Upper lobe of left lung (tissue), 6 donors: ENCODE data around the gene SRSF8. TPM values are rescaled to one million over a fixed set of nuclear protein-coding genes. Genes with fewer than 3 reads are reported as not detected.

Experiments used
- ATAC-seq, 2 donors: fragments of 200-7000 bp; cut with Tn5 transposase; one replicate each; pipeline ENCODE4 v1.9.1; 2022; ENCODE audit warnings: mild to moderate bottlenecking in 2 of 2, moderate library complexity in 2 of 2; ENCODE audit not compliant: low FRiP score in 2 of 2
- DNase-seq, 2 donors: peaks; one replicate each; pipeline ENCODE4 v3.0.0-alpha.2; 2019 to 2020
- H3K27ac ChIP-seq, 4 donors: fragments of 200-600 bp; sonication (generic); one replicate each; pipeline ENCODE4 v1.5.1; 2016 to 2019
- H3K27me3 ChIP-seq, 4 donors: fragments of 200-600 bp; sonication (generic); one replicate each; pipeline ENCODE4 v1.5.1; 2017 to 2019
- H3K36me3 ChIP-seq, 4 donors: fragments of 200-600 bp; sonication (generic); one replicate each; pipeline ENCODE4 v1.5.1; 2016 to 2019
- H3K4me1 ChIP-seq, 4 donors: fragments of 200-600 bp; sonication (generic); one replicate each; pipeline ENCODE4 v1.5.1; 2018 to 2019
- H3K4me3 ChIP-seq, 4 donors: fragments of 200-600 bp; sonication (generic); one replicate each; pipeline ENCODE4 v1.5.1; 2017 to 2019; ENCODE audit warnings: mild to moderate bottlenecking in 2 of 4, moderate library complexity in 1 of 4
- H3K9me3 ChIP-seq, 4 donors: fragments of 200-600 bp; sonication (generic); one replicate each; pipeline ENCODE4 v1.5.1; 2018 to 2019
- EP300 ChIP-seq, 4 donors: sonication (generic); formaldehyde crosslinking; IDR thresholded peaks; one replicate each; pipeline ENCODE4 v1.5.1; 2017; ENCODE audit warnings: antibody characterized with exemption in 4 of 4, control low read depth in 2 of 4
- POLR2A ChIP-seq, 4 donors: fragments of 450-650 bp; IDR thresholded peaks; one replicate each; pipeline ENCODE4 v1.5.1; 2016 to 2017; ENCODE audit warnings: antibody characterized with exemption in 4 of 4, mild to moderate bottlenecking in 2 of 4
- POLR2AphosphoS5 ChIP-seq, 2 donors: sonication (generic); formaldehyde crosslinking; IDR thresholded peaks; one replicate each; pipeline ENCODE4 v1.5.1; 2017; ENCODE audit warnings: antibody characterized with exemption in 2 of 2
- WGBS, 2 donors: methylation state at CpG; one replicate each; pipeline ENCODE4 v1.1.5; 2017 to 2018; 5-methylcytosine and 5-hydroxymethylcytosine counted together
- total RNA-seq, 6 donors: library from RNA; depleted of rRNA in 4 of 6; stranded (reverse); fragments of >200 nt in 4 of 6; gene quantifications; one replicate each; pipeline versions ENCODE4 v1.1.0 to v1.2.1, GENCODE V29; 2016 to 2021
- TF ChIP-seq, protein P1 (sequence below), 6 experiments: fragments of 450-650 bp in 4 of 6; fragments of 200-600 bp in 2 of 6; sonication (generic) in 2 of 6; IDR thresholded peaks; one replicate each; pipeline ENCODE4 v1.5.1; 2016 to 2019; ENCODE audit warnings: antibody characterized with exemption in 6 of 6
- donor health status: DM: no; HTN: no; CAD: no; lungs with moderate emphysema.
- donor health status: DM: no; HTN: yes; CAD: no; lungs with severe emphysema.

The SRSF8 gene
- total RNA-seq, 6 donors from 2014 or later, result 16.8 to 42.9 (median 35.7) TPM

DNA sequence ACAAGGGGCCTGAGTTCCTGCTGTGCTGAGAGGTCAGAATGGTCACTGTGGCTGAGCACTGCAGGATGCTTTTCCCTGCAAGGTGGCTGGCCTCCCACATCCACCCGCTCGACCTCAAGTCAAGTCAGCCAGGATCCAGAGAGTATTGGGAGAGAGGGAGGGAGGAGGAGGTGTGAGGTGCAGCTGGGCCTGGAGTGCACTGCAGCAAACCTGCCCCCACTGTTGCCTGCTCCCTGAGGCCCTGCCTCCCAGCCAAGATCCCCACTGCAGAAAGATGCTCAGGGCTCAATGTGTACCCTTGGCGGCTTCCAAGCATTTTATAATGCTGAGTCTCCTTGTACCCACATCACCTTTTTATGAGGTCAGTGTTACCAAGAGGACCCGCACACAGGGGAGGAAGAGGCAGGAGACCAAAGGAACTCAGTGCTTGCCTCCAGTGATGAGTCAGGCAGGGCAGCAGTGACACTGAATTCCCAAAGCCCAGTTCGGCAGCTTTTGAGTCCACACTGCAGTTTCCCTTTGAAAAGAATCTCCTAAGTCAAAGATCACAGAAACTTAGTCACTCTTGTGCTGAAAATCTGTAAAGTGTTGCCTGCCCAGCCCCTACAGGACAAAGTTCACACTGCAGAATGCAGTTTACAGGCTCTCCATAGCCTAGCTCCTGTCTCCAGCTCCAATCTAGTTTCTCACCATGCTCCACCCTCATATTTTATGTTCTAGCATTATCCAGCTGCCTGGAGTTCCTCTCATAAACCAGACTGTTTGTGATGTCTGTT lies 26.0 kb downstream of the SRSF8 start:
- DNase-seq (no peak), ATAC-seq (no peak)
- no peaks in the 10 kb centered on the region for H3K9me3 ChIP-seq
- peaks cover 26 to 43% (median 34%) of the 10 kb centered on the region in 4 donors for H3K4me1 ChIP-seq
- no peak overlapping the region for H3K27ac ChIP-seq
- H3K4me3 ChIP-seq, result no peak overlapping the region
- H3K27me3 ChIP-seq, result no peaks in the 10 kb centered on the region
- H3K36me3 ChIP-seq, result no peaks in the 10 kb centered on the region
- no peak for TF ChIP-seq POLR2AphosphoS5 (IDR thresholded peaks at IDR 0.05)
- TF ChIP-seq, protein P1, sequence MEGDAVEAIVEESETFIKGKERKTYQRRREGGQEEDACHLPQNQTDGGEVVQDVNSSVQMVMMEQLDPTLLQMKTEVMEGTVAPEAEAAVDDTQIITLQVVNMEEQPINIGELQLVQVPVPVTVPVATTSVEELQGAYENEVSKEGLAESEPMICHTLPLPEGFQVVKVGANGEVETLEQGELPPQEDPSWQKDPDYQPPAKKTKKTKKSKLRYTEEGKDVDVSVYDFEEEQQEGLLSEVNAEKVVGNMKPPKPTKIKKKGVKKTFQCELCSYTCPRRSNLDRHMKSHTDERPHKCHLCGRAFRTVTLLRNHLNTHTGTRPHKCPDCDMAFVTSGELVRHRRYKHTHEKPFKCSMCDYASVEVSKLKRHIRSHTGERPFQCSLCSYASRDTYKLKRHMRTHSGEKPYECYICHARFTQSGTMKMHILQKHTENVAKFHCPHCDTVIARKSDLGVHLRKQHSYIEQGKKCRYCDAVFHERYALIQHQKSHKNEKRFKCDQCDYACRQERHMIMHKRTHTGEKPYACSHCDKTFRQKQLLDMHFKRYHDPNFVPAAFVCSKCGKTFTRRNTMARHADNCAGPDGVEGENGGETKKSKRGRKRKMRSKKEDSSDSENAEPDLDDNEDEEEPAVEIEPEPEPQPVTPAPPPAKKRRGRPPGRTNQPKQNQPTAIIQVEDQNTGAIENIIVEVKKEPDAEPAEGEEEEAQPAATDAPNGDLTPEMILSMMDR (IDR thresholded peaks at IDR 0.05), result peak in 5 of 6 experiments; percentile 23 to 49 (median 45)
- 57 to 65% methylated on average over 2 to 5 of the region's 5 CpGs for WGBS, 2 donors

DNA sequence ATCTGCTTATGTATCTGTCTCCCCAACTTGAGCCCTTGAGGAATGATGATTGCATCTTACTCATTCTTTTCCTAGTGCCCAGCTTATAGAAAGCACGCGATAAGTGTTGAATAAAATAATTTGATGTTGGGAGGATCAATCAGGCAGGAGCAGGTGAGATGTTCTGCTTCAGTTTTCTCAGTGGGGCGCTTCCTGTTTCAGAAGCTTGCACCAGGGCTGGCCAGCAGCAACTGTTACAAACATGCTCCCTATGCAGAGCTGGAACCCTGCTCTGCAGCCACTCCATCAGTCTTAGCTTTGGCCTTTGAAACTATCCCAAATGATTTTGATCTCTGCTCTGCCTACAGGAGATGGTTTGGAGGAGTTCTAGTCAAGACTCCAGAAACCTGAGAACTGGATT lies 26.8 kb downstream of the SRSF8 start:
- Histone ChIP-seq H3K27me3 (no peaks in the 10 kb centered on the region), H3K9me3 (no peaks in the 10 kb centered on the region), H3K4me1 (peaks cover 26 to 43% (median 34%) of the 10 kb centered on the region in 4 donors), H3K4me3 (no peak overlapping the region), H3K27ac (no peak overlapping the region), H3K36me3 (no peaks in the 10 kb centered on the region)
- TF ChIP-seq POLR2A (IDR thresholded peaks at IDR 0.05), result no peak
- TF ChIP-seq EP300 (IDR thresholded peaks at IDR 0.05), result no peak
- TF ChIP-seq, protein P1 (IDR thresholded peaks at IDR 0.05), result no peak
- TF ChIP-seq POLR2AphosphoS5 (IDR thresholded peaks at IDR 0.05), result no peak
- WGBS, 2 donors, result 92 to 96% methylated on average over 3 of the region's 3 CpGs
- ATAC-seq (no peak), DNase-seq (no peak)

DNA sequence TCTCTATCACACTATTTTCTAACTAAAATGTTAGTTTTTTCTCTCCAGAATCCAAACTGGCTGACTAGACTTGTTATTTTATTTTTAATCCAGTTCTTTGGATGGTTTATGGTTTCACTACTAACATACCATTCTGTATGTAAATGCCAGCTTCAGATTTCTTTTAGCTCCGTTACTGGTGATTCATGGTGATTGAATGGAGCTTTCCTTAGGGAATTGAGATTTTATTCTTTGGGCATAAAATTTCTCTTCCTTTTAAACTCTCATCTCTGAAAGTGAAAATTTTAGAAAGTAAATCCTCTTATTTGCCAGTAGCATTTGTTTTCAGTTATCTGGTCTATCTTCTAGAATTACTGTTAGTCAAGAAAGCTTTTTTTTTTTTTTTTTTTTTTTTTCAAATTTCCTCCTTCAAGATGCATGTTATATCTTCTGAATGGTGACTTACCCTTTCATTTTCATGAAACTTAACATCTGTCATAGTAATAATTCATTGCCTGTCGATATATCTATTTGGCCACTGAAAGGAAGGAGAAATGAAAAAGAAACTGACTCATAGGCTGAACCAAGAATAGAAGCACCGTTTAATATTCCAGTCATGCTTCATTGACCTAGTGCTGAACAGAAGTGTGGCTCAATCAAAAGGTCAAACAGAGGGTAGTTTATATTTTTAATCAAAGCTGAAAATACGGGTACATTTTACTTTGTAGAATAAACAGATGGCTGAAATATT lies 29.3 kb downstream of the SRSF8 start:
- Histone ChIP-seq H3K9me3 (no peaks in the 10 kb centered on the region), H3K27ac (no peak overlapping the region), H3K36me3 (no peaks in the 10 kb centered on the region), H3K27me3 (no peaks in the 10 kb centered on the region), H3K4me1 (peaks cover 20 to 36% (median 27%) of the 10 kb centered on the region in 4 donors), H3K4me3 (no peak overlapping the region)
- DNase-seq, result no peak
- TF ChIP-seq POLR2A (IDR thresholded peaks at IDR 0.05), result no peak
- TF ChIP-seq, protein P1 (IDR thresholded peaks at IDR 0.05), result no peak
- no peak for TF ChIP-seq EP300 (IDR thresholded peaks at IDR 0.05)
- no peak for ATAC-seq
- WGBS, 2 donors, result 44 to 46% methylated on average over 4 of the region's 4 CpGs

DNA sequence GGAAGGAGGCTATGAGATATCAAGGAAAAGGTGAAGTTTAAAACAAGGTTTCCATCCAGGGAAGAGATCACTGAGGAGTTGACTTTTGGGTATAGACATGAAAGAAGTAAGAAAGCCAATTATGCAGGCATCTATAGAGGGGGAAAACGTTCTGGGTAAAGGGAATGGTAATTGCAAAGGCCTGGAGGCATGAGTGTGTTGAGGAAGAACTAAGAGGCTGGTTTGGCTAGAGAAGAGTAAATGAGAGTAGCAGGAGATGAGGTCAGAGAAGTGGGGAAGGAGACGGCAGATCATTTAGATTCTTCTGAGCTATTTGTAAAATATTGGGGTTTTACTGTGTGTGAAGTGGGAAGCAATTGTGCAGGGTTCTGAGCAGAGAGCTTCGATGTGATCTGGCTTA lies 30.5 kb downstream of the SRSF8 start:
- Histone ChIP-seq H3K9me3 (no peaks in the 10 kb centered on the region), H3K36me3 (no peaks in the 10 kb centered on the region), H3K27ac (no peak overlapping the region), H3K27me3 (no peaks in the 10 kb centered on the region), H3K4me3 (no peak overlapping the region), H3K4me1 (peaks cover 14 to 26% (median 19%) of the 10 kb centered on the region in 4 donors)
- no peak for TF ChIP-seq EP300 (IDR thresholded peaks at IDR 0.05)
- TF ChIP-seq POLR2AphosphoS5 (IDR thresholded peaks at IDR 0.05), result no peak
- TF ChIP-seq POLR2A (IDR thresholded peaks at IDR 0.05), result no peak
- TF ChIP-seq, protein P1 (IDR thresholded peaks at IDR 0.05), result no peak
- DNase-seq (no peak), ATAC-seq (no peak)
- WGBS, 2 donors, result 73 to 83% methylated on average over 3 of the region's 3 CpGs
